Stimulated activated CD4-positive, alpha-beta T cell treated with anti-CD3 and anti-CD28 coated beads, Interleukin-15, amount 100 ng/mL, for 24 hours (primary cell): Measurements from ENCODE around the gene NCKAP5.
"Not testable (repeated sequence)": the region's sequence is repeated elsewhere in the genome, so short reads cannot be mapped to it uniquely, and the experiment has no call there.

Experiments used
- DNase-seq: peaks from one replicate; pipeline ENCODE4 v3.0.0-alpha.2; 2020

The NCKAP5 gene

DNA sequence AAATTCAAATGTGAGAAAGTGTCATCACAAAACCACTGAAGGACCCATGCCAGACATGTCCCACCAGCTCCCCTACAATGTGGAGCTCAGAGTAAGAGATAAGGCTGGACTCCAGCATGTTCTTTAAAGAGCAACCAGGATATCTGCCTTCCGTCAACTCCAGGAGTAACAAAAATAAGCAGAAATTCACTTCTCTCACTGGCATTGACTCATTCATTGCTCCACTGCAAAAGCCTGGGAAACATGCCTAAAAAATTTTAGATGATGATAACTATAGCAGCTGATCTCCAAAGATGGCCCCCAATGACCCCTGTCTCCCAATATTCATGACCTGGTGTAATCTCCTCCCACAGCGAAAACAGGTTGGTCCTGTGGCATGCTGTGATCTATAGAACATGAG is 314.5 kb downstream of the NCKAP5 start:
- no peak for DNase-seq

DNA sequence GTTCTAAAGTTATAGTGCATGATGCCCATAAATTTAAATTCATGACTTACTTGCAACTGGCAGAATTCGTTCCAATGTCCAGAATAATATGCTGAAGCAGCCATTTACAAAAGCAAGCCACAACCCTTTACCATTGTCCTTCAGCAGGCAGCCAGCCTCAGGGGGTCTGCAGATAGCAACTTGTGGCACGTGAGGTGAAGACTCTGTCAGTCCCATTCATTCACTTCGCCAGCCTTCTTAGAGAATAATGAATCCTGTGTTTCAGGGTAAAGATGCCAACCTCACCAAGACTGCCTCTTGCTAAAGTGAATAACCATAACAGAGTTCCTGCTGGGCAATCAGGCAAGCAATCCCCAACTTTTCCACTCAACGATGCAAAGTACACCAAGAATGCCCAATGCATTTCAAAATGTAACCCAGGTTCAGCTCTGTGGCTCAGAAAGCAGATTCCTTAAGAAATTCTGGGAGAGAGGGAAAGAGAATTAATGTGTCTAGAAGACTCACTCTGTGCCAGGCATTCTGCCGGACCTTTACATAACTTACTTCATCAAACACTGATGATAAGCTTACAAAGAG is 315.4 kb downstream of the NCKAP5 start:
- no peak for DNase-seq

DNA sequence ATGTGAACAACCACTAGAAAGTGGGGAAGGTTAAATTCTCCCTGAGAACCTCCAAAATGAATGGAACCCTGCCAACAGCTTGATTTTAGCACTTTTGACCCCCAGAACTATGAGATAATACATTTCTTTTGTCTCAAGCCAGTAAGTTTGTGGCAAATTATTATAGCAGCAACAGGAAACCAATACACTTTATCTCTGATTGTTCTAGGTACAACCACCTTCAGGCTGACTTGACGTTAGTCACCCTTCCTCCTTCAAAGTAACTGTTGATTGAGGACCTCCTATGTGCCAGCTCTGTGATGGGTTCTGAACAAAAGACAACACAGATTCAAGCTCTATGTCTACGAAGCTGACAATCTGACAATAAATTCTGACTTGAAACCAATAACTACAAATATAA is 318.9 kb downstream of the NCKAP5 start:
- DNase-seq: no peak

DNA sequence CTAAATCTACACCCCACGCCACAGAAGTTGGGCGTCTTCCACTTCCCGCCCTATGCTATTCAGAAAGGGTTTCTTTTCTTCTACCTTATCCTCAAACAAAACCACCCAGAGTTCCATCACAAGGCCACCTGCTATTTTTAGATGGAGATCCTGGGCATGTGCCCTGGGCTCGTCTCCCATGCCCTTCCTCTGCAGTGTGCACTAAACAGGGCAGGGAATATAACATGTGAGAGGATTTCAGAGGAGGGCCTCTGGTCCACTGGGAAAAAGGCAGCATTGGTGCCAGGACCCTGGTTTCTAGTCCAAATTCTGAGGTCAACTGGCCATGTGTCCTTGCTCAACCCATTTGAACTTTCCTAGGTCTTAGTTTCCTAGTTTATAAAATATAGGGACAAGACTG is 320.0 kb downstream of the NCKAP5 start:
- no peak for DNase-seq

DNA sequence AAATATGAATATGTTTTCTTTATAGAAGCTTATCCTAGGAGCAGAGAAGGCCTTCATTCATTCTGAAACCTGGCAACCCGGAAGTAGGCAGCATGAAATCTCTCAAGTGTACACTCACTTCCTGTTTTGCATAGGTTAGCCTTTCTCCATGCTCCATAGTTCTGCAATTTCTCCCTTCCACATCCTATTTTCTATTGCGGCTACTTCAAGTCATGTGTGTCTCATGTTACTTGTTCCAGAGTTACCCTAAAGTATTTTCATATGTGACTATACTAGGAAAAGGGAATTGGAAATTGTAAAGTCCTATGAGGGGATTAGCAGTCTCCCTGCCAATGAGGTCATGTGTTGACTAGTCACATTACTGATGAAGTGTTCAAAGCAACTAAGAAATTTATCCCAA is 320.6 kb downstream of the NCKAP5 start:
- DNase-seq: no peak

DNA sequence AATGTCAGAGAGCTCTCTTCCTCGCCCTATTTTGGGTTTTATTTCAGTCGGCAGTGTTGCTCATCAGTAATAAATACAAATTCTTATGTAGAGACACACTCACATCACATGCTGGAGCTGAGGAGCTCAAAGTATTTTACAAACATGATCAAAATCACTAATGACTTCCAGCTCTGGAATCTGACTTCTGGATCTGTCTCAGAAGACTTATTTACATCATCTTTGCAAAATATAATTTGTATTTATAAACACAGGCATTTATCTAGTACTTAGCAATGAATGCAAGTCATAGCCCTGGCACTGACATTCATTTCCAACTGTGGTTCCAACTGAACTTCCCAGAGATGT is 327.1 kb downstream of the NCKAP5 start:
- DNase-seq: no peak

DNA sequence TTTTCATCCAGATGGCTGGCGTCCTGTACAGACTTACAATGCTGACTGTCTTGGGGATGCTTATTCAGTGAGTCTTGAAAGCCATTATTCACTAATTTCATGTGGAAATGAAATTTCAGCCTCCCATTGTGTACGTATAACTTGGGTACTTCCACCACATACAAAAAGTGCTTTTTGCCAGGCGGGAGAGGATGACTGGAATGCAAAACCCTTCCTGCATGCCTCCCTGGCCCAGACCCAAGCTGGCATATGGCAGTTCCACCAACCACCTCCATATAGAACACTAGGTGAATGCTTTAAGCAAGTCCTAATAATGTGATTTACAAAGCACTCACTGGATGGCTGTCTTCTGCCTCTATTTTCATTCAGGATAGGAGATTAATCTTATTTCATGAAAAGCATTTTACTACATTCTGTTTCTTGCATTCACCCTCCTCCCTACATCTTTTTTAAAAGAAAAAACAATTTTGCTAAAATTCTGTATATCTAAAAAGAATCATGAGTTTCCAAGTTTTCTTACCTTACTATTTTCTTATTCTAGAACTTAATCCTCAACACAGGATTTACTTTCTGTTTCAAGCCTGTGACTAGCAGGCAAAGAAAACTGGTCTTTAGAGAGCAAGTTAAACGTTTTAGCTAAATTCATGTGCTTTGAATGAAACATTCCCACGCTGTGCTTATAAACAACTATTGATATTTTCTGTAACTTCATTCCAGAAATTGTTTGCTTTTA is 327.6 kb downstream of the NCKAP5 start:
- DNase-seq: no peak

DNA sequence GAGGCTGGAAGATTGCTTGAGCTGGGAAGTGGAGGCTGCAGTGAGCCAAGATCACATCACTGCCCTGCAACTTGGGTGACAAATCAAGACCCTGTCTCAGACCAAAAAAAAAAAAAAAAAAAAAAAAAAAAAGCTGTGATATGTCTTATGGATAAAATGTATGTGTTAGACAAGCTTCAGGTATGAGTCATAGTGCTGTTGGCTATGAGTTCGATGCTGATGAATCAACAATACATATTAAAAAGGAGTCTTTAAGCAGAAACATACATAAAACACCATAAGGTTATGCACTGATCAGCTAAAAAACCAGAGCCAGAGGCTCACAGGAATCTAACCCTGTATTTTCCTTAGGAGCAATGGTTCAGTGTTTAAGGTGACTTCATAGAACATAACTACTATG is 332.3 kb downstream of the NCKAP5 start:
- DNase-seq: no peak

DNA sequence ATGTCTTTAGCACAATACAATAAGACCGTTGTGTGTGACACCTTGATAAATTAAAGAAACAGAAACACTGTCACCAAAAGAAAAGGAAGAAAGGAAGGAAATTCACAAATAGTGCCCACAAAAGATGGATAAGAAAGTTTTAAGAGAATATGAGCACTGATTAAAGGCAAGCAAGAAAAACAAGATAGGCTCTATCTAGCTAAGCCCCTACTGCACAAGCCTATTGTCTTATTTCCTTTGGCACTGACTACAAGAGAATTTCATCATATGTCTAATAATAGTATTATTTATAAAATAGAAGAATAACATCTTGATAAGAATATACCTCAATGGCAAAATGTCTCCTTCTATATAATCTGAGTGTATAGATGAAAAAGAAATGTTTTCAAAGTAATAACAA is 335.7 kb downstream of the NCKAP5 start:
- DNase-seq: no peak

DNA sequence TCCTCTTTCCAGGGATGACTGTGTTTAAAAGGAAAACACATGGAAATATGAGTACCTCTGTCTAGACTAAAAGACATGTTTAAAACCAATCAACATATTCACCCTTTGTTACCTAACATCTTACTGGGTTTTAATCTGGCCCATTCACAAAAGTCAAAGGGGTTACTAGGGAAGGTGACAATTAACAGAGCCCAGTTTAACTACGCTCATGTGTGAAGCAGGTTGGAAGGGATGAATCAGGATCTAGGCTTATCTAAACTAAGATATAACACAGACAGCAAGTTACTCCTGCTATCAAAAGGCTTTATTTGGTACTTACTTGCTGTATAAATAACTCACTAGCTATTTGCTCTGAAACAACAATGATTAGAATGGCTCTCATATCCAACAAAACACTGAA is 337.0 kb downstream of the NCKAP5 start:
- no peak for DNase-seq

DNA sequence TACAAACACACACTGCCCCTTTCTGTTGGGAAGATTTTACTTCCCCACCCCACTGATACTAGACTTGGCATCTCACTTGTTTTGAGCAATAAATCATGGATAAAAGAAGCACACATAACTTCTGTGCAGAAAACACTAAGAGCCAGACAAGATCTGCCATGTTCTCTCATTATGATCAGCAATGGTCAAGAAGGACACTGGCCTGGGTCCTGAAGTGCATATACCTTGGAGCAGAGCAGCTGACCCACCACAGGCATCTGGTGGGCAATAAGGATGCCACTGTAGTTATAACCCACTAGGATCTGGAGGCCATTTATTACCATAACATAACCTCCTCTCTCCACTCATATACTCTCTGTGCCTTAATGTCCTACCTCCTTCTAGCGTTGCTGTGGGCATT is 338.3 kb downstream of the NCKAP5 start:
- no peak for DNase-seq

DNA sequence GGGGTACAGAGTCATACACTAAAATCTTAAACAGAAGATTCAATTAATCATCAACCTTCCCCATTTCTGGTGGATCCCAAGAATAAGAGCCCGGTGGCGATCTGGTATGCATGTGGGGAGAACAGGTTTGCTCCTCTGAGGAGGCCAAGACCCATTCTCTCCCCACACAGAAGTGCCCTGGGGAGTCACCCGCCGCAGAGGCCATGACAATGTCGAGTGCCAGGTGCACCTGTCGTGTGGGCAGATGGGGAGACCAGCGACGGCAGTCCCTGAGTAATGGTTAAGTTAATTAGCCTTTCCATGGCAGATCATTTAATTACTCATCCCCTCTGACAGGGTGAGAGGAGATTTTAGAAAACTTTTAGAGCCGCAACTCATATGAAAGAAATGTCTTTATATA is 345.0 kb downstream of the NCKAP5 start:
- DNase-seq: no peak

DNA sequence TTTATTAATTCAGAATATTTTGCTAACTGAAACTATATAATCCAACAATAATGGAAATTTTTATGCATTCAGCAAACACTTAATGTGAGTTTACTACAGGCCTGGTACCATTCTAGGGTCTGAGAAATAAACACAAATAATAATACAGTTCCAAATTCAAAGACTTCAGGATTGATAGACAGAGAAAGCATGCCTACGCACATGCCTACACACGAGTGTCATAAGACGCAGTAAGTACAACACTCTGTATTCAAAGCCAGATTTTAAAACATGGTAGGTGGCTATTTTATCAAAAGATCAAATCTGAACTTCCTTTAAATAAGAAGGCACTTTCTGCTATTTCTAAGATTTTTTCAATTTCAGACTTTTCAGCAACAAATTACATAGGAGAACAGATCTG is 346.9 kb downstream of the NCKAP5 start:
- no peak for DNase-seq

DNA sequence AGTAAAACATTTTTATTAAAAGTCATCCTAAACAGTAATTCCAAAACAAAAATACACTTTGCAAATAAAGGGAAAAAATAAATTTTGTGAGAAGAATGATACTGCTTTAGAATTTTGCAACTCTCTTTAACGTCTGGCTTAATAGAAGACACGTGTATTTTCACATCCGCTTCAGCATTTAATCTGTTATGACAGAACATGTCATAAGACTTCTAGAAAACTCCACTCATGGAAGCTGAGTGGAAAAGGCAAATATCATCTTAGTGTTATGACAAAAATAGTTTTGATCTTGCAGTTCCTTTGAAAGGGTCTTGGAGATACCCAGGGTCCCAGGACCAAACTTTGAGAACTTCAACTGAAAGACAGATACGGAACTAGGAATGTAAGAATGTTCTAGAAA is 350.1 kb downstream of the NCKAP5 start:
- no peak for DNase-seq

DNA sequence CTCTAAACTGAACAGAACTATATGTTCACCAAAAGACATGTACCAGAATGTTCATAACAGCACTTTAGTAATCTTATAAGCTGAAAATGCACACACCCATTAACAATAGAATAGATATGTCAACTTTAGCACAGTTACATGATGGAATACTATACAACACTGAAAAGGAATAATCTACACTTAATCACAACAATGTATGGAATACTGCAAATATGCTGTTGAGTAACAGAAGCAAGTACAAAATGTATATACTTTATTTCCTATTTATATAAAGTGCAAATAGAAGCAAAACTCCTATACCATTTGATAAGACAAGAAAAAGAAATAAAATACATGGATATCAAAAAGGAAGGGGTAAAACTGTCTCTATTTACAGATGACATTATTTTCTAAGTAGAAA is 352.8 kb downstream of the NCKAP5 start:
- no peak for DNase-seq

DNA sequence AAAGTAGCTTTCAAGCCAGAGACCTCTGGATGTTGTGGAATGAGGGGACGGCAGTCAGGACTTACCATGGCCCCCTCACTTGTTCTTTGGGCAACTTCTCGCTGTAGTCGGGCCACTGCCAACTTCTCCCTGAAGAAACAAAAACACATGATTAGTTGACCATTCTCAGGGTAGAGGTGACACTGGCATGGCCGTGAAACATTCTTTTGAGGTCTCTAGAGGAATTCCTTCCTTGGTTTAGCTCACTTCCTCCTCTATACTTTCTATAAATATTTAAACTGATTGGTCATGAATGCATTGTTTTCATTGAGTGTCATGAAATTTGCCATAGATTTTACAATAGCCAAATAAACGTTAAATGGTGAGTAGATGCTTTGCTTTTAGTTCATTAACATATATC is 354.6 kb downstream of the NCKAP5 start:
- DNase-seq: no peak

DNA sequence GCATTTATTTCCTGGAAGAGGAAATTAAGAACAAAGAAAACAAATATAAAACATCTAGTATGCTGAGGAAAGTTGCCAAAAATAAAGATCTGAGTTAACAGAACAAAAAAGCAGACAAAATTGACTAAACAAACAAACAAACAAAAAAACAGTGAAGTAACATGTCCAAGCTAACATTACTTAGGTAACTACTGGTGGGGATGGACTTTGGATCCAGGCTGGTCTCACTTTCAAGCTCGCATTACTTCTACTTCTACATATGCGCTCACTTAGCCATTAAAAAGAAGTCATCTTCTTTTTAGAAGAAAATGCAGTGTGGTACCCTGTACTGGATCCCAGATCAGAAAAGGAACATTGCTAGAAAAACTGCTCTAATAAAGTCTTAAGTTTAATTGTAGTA is 358.9 kb downstream of the NCKAP5 start:
- no peak for DNase-seq

DNA sequence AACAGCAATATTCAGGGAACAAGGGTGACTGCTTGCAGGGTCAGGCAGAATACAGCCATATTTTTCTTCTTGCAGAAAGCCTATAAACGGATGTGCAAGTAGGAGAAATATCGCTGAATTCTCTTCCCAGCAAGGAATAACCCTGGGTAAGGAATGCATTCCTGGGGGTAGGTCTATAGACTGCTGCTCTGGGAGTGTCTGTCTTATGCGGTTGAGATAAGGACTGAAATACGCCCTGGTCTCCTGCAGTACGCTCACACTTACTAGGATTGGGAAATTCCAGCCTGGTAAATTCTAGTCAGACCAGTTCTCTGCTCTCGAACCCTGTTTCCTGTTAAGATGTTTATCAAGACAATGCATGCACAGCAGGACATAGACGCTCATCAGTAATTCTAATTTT is 361.6 kb downstream of the NCKAP5 start:
- DNase-seq: not testable (repeated sequence)

DNA sequence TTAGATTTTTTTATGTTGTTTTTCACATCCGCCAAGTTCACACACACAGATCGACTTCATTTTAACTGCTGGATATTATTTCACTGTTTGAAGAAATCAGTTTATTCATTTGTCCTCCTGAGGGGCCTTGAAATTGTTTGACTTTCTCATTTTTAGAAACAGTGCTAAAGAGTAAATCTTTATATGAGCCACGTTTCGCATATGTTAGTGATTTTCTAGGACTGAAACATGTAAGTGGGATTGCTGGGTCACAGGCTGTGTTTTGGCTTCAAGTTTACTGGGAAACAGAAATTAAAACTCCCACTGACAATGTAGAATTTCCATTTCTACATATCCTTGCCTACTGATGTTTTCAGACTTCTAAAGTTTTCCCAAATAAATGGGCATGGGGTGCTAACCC is 363.8 kb downstream of the NCKAP5 start:
- DNase-seq: no peak

DNA sequence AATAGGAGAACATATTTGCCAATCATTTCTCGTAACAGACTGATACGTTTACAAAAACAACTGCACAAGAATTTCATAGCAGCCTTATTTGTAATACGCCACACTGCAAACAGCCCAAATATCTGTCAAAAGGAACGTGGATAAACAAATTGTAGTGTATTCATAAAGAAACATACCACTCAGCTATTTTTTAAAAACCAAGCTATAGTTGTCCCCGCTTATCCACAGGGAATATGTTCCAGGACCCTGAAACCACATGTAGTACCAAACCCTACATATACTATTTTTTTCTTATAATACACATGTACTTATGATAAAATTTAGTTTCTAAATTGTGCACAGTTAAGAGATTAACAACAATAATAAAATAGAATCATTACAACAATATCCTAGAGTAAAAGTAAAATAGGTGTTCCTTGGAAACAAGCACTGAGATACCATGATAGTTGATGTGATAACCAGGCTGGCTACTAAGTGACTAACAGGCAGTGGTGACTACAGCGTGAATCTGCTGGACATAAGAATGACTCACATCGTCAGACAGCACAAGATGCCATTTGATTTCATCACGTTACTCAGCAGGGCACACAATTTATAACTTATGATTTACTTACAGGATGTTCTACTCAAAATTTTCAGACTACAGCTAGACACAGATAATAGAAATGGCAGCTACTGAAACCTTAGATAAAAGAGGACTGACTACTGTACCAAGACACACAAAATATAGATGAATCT is 367.4 kb downstream of the NCKAP5 start:
- DNase-seq: no peak

DNA sequence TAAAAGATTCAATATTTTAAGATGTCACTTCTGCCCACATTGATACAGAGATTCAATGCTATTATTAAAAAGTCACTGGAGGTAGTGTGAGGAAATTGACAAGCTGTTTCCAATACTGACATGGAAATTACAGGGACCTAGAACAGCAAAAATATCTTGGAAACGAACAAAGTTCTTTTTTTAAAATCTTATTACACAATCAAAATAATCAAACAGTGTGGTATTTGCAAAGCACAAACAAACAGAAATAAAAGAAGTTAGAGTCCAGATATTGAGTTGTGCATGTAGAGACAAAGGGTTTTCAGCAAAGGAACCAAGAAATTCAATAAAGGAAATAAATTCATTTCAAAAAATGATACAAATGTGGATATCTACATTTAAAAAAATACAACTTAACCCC is 369.6 kb downstream of the NCKAP5 start:
- DNase-seq: no peak

DNA sequence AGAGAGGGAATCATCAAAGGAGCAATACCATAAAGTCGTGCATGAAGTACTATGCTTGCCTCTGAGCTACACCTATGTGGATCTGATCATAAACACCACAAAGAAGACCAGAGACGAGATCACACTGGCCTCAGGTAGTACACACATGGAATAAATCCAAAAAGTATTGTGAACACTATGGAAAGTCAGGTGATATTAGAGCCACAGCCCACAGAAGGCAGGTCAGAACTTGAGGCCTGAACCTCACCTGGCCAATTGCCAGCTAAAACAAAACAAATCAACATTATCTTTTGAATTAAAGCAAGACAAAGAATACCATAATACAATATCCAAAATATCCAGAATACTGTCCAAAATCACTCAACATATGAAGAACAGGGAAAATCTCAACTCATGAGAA is 371.1 kb downstream of the NCKAP5 start:
- DNase-seq: no peak

DNA sequence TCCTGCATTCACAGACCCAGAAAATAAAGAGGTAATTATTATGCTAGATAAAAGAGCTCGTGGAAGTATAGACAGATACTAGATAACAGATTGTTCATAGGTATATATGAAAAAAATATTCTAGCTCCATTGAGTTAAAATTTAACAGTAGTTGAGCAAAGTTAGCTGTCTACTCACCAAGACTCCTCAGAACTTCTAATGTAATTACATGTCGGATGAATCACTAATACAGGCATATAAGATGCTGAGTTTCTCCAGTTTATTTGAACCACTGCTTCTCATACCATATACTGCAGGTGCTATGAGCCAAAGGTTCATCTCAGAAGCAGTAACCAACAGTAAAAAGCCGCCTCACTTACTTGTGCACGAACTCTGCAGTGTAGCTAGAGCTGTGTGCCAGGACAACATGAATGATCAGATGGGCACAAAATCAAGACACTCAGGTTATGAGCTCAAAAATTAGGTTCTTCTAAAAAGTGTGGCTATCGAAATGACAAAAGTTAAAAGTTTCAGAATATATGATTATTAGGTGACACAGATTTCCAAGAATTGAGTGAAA is 373.4 kb downstream of the NCKAP5 start:
- no peak for DNase-seq

DNA sequence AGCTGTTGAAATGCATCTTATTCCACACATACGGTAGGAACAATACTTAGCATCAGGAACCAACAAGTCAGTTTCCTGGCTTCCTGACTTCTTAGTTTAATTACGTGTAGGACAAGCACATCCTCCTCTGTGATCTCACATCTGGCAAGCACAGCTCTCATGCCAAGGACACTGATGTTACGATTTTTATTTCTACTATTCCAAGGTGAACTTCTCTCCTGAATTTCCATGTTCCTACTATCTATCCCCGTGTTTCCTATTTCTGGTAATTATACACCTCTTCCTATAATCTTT is 374.0 kb downstream of the NCKAP5 start:
- no peak for DNase-seq
